Suprapubic skin (tissue), 2 donors: ENCODE results near the gene CLN5.

Source experiments
- EP300 ChIP-seq: sonication (generic); formaldehyde crosslinking; IDR thresholded peaks from one replicate; pipeline ENCODE4 v1.6.1; 2017; ENCODE audit warnings: antibody characterized with exemption
- POLR2A ChIP-seq, 2 donors: fragments of 450-650 bp; IDR thresholded peaks; one replicate each; pipeline ENCODE4 v1.6.1; 2017; ENCODE audit warnings: antibody characterized with exemption in 2 of 2, mild to moderate bottlenecking in 2 of 2, moderate library complexity in 2 of 2

- TF ChIP-seq POLR2A (IDR thresholded peaks at IDR 0.05) (peak; percentile 24 to 77), EP300 (no peak)
Measured at GRCh38 chr13:77026861-77027621, 35.2 kb downstream of the CLN5 start, which contains the start of gene FBXL3.
